Measurements from ENCODE around the gene MTX2. TPM values are rescaled to one million over a fixed set of nuclear protein-coding genes. Genes with fewer than 3 reads are reported as not detected.
"Not testable (repeated sequence)": the region's sequence is repeated elsewhere in the genome, so short reads cannot be mapped to it uniquely, and the experiment has no call there.

Gene MTX2
- total RNA-seq, 5 donors from 2014 or later (not counting 1 experiment from before 2014, with no cell fraction given), result 6.6 to 9.9 (median 9.4) TPM

GRCh38 chr2:176339208-176339607 lies 70.0 kb downstream of the MTX2 start:
- H3K27ac Mint-ChIP-seq, result no peak overlapping the region
- ATAC-seq (replicated peaks in 1 of 4) (no peak), DNase-seq (no peak)
- Histone ChIP-seq H3K4me3 (ENCODE audit: control insufficient read depth in 1 of 2, extremely low read depth in 1 of 2, low read length in 1 of 2) (no peak overlapping the region), H3K9me3 (no peaks in the 10 kb centered on the region), H3K27ac (ENCODE audit: low read length) (no peak overlapping the region), H3K4me1 (ENCODE audit: control insufficient read depth in 1 of 2, extremely low read depth in 1 of 2, insufficient read depth in 2 of 2, low read length in 2 of 2) (no peaks in the 10 kb centered on the region), H3K27me3 (replicated peaks in 1 of 2; ENCODE audit: control insufficient read depth in 2 of 2, extremely low read depth in 1 of 2, insufficient read depth in 2 of 2, low read length in 1 of 2) (no peaks in the 10 kb centered on the region), H3K36me3 (ENCODE audit: control insufficient read depth in 2 of 2, extremely low read depth in 1 of 2, insufficient read depth in 1 of 2, low read length in 1 of 2) (peaks cover 0 to 5% of the 10 kb centered on the region in 2 donors)
- no CpG with 5 or more reads among the region's 1 CpG for WGBS (ENCODE audit: insufficient coverage)
- no peaks in the 10 kb centered on the region for H3K4me1 Mint-ChIP-seq
- no peak overlapping the region for H3K4me3 Mint-ChIP-seq
- POLR2A ChIA-PET, result no interaction called here
- CTCF ChIA-PET, result no interaction called here
- peaks cover 20% of the 10 kb centered on the region for H3K36me3 Mint-ChIP-seq
- no peaks in the 10 kb centered on the region for H3K27me3 Mint-ChIP-seq
- H3K9me3 Mint-ChIP-seq, result no peaks in the 10 kb centered on the region

GRCh38 chr2:176356251-176356650 lies 87.0 kb downstream of the MTX2 start:
- Histone ChIP-seq H3K4me3 (ENCODE audit: control insufficient read depth in 1 of 2, extremely low read depth in 1 of 2, low read length in 1 of 2) (no peak overlapping the region), H3K9me3 (no peaks in the 10 kb centered on the region), H3K36me3 (ENCODE audit: control insufficient read depth in 2 of 2, extremely low read depth in 1 of 2, insufficient read depth in 1 of 2, low read length in 1 of 2) (no peaks in the 10 kb centered on the region), H3K4me1 (ENCODE audit: control insufficient read depth in 1 of 2, extremely low read depth in 1 of 2, insufficient read depth in 2 of 2, low read length in 2 of 2) (no peaks in the 10 kb centered on the region), H3K27ac (ENCODE audit: low read length) (no peak overlapping the region), H3K27me3 (replicated peaks in 1 of 2; ENCODE audit: control insufficient read depth in 2 of 2, extremely low read depth in 1 of 2, insufficient read depth in 2 of 2, low read length in 1 of 2) (no peaks in the 10 kb centered on the region)
- Mint-ChIP-seq H3K27me3 (peaks cover 6 to 10% of the 10 kb centered on the region in 2 donors), H3K36me3 (peaks cover 4% of the 10 kb centered on the region), H3K27ac (no peak overlapping the region), H3K4me1 (peaks cover 0 to 5% (median 0%) of the 10 kb centered on the region in 3 donors), H3K4me3 (no peak overlapping the region), H3K9me3 (peaks cover 0 to 5% (median 4%) of the 10 kb centered on the region in 3 donors)
- ATAC-seq (replicated peaks in 1 of 4) (no peak), DNase-seq (no peak)
- ChIA-PET POLR2A (no interaction called here), CTCF (no interaction called here)
- WGBS (ENCODE audit: insufficient coverage), result no CpG with 5 or more reads among the region's 4 CpGs

GRCh38 chr2:176364273-176364977 lies 95.2 kb downstream of the MTX2 start:
- Mint-ChIP-seq H3K9me3 (no peaks in the 10 kb centered on the region), H3K4me1 (no peaks in the 10 kb centered on the region), H3K27ac (no peak overlapping the region), H3K36me3 (no peaks in the 10 kb centered on the region), H3K27me3 (peaks cover 1 to 9% of the 10 kb centered on the region in 2 donors), H3K4me3 (no peak overlapping the region)
- WGBS (ENCODE audit: insufficient coverage), result no CpG with 5 or more reads among the region's 3 CpGs
- ATAC-seq (replicated peaks in 1 of 4) (no peak), DNase-seq (no peak)
- H3K27me3 ChIP-seq (replicated peaks in 1 of 2; ENCODE audit: control insufficient read depth in 2 of 2, extremely low read depth in 1 of 2, insufficient read depth in 2 of 2, low read length in 1 of 2), result no peaks in the 10 kb centered on the region
- no peaks in the 10 kb centered on the region for H3K9me3 ChIP-seq
- H3K36me3 ChIP-seq (ENCODE audit: control insufficient read depth in 2 of 2, extremely low read depth in 1 of 2, insufficient read depth in 1 of 2, low read length in 1 of 2), result no peaks in the 10 kb centered on the region
- H3K4me1 ChIP-seq (ENCODE audit: control insufficient read depth in 1 of 2, extremely low read depth in 1 of 2, insufficient read depth in 2 of 2, low read length in 2 of 2), result no peaks in the 10 kb centered on the region
- H3K27ac ChIP-seq (ENCODE audit: low read length), result no peak overlapping the region
- no peak overlapping the region for H3K4me3 ChIP-seq (ENCODE audit: control insufficient read depth in 1 of 2, extremely low read depth in 1 of 2, low read length in 1 of 2)
- POLR2A ChIA-PET, result no interaction called here
- CTCF ChIA-PET, result no interaction called here

- CTCF ChIA-PET, result no interaction called here
- H3K27me3 Mint-ChIP-seq, result peaks cover 2 to 6% of the 10 kb centered on the region in 2 donors
- H3K27ac Mint-ChIP-seq, result no peak overlapping the region
- H3K36me3 Mint-ChIP-seq, result no peaks in the 10 kb centered on the region
- no peaks in the 10 kb centered on the region for H3K36me3 ChIP-seq (ENCODE audit: control insufficient read depth in 2 of 2, extremely low read depth in 1 of 2, insufficient read depth in 1 of 2, low read length in 1 of 2)
- H3K9me3 Mint-ChIP-seq, result no peaks in the 10 kb centered on the region
- ATAC-seq (replicated peaks in 1 of 4), result no peak
- H3K27me3 ChIP-seq (replicated peaks in 1 of 2; ENCODE audit: control insufficient read depth in 2 of 2, extremely low read depth in 1 of 2, insufficient read depth in 2 of 2, low read length in 1 of 2), result no peaks in the 10 kb centered on the region
- WGBS (ENCODE audit: insufficient coverage), result no CpG with 5 or more reads among the region's 1 CpG
- no peak overlapping the region for H3K27ac ChIP-seq (ENCODE audit: low read length)
- POLR2A ChIA-PET, result no interaction called here
- H3K4me3 ChIP-seq (ENCODE audit: control insufficient read depth in 1 of 2, extremely low read depth in 1 of 2, low read length in 1 of 2), result no peak overlapping the region
- no peak for DNase-seq
- no peaks in the 10 kb centered on the region for H3K4me1 Mint-ChIP-seq
- H3K4me1 ChIP-seq (ENCODE audit: control insufficient read depth in 1 of 2, extremely low read depth in 1 of 2, insufficient read depth in 2 of 2, low read length in 2 of 2), result no peaks in the 10 kb centered on the region
- no peak overlapping the region for H3K4me3 Mint-ChIP-seq
- no peaks in the 10 kb centered on the region for H3K9me3 ChIP-seq
Measured at GRCh38 chr2:176368349-176368748, 99.1 kb downstream of the MTX2 start.

- Mint-ChIP-seq H3K4me1 (no peaks in the 10 kb centered on the region), H3K27ac (no peak overlapping the region), H3K4me3 (no peak overlapping the region), H3K36me3 (no peaks in the 10 kb centered on the region), H3K27me3 (peaks cover 8 to 12% of the 10 kb centered on the region in 2 donors), H3K9me3 (peaks cover 0 to 4% (median 0%) of the 10 kb centered on the region in 3 donors)
- no peaks in the 10 kb centered on the region for H3K4me1 ChIP-seq (ENCODE audit: control insufficient read depth in 1 of 2, extremely low read depth in 1 of 2, insufficient read depth in 2 of 2, low read length in 2 of 2)
- ATAC-seq (replicated peaks in 1 of 4) (no peak), DNase-seq (no peak)
- H3K4me3 ChIP-seq (ENCODE audit: control insufficient read depth in 1 of 2, extremely low read depth in 1 of 2, low read length in 1 of 2), result no peak overlapping the region
- 92% methylated on average over 4 of the region's 13 CpGs for WGBS (ENCODE audit: insufficient coverage)
- CTCF ChIA-PET, result no interaction called here
- H3K27me3 ChIP-seq (replicated peaks in 1 of 2; ENCODE audit: control insufficient read depth in 2 of 2, extremely low read depth in 1 of 2, insufficient read depth in 2 of 2, low read length in 1 of 2), result no peaks in the 10 kb centered on the region
- no peak overlapping the region for H3K27ac ChIP-seq (ENCODE audit: low read length)
- POLR2A ChIA-PET, result no interaction called here
- no peaks in the 10 kb centered on the region for H3K36me3 ChIP-seq (ENCODE audit: control insufficient read depth in 2 of 2, extremely low read depth in 1 of 2, insufficient read depth in 1 of 2, low read length in 1 of 2)
- no peaks in the 10 kb centered on the region for H3K9me3 ChIP-seq
Measured at GRCh38 chr2:176370467-176371171, 101.4 kb downstream of the MTX2 start.

- POLR2A ChIA-PET; H3K27me3 ChIP-seq (replicated peaks in 1 of 2; ENCODE audit: control insufficient read depth in 2 of 2, extremely low read depth in 1 of 2, insufficient read depth in 2 of 2, low read length in 1 of 2); H3K9me3 ChIP-seq; H3K4me1 ChIP-seq (ENCODE audit: control insufficient read depth in 1 of 2, extremely low read depth in 1 of 2, insufficient read depth in 2 of 2, low read length in 2 of 2); H3K36me3 Mint-ChIP-seq; DNase-seq; H3K27ac Mint-ChIP-seq; ATAC-seq (replicated peaks in 1 of 4); H3K4me3 Mint-ChIP-seq; H3K4me3 ChIP-seq (ENCODE audit: control insufficient read depth in 1 of 2, extremely low read depth in 1 of 2, low read length in 1 of 2); H3K27me3 Mint-ChIP-seq; H3K27ac ChIP-seq (ENCODE audit: low read length); H3K4me1 Mint-ChIP-seq; H3K9me3 Mint-ChIP-seq; H3K36me3 ChIP-seq (ENCODE audit: control insufficient read depth in 2 of 2, extremely low read depth in 1 of 2, insufficient read depth in 1 of 2, low read length in 1 of 2): not testable (repeated sequence)
- CTCF ChIA-PET, result interaction anchor here in 1 of 2 donors (0.6 kb wide), 1 partner anchor 9 kb away, joined by 3 read pairs; no protein-coding TSS in a partner anchor
- 100% methylated on average over 1 of the region's 1 CpG for WGBS (ENCODE audit: insufficient coverage)
Measured at GRCh38 chr2:176373155-176373554, 103.9 kb downstream of the MTX2 start.

Measured in T-cell (primary cell).